Keratinocyte (primary cell): ENCODE data around the gene ATPAF2.

Experiments used
- EZH2 ChIP-seq: IDR thresholded peaks from one replicate; pipeline ENCODE4 v1.6.1; 2012; ENCODE audit warnings: inconsistent platforms, mild to moderate bottlenecking, low read length, moderate library complexity
- TF ChIP-seq, protein P1 (sequence below), 3 experiments: IDR thresholded peaks in 1 of 3; conservative IDR thresholded peaks in 1 of 3; optimal IDR thresholded peaks in 1 of 3; 2 replicates in 2 of 3; 3 replicates in 1 of 3; pipeline versions ENCODE3 to v1.5.1; 2011; ENCODE audit warnings: low read length in 3 of 3, mild to moderate bottlenecking in 3 of 3, moderate library complexity in 2 of 3, control low read depth in 1 of 3, inconsistent platforms in 1 of 3; ENCODE audit not compliant: insufficient read depth in 2 of 3; ENCODE audit errors: extremely low read depth in 1 of 3

DNA sequence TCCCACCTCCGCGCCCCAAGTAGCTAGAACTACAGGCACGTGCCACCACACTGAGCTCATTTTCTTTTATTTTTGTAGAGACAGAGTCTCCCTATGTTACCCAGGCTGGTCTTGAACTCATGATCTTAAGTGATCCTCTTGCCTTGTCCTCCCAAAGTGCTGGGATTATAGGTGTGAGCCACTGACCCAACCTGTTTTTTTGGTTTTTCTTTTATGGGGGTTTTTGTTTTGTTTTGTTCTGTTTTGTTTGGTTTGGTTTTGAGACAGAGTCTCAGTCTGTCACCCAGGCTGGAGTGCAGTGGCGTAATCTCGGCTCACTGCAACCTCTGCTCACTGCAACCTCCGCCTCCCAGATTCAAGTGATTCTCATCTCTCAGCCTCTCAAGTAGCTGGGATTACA lies 16.6 kb upstream of the ATPAF2 start:
- TF ChIP-seq, protein P1, sequence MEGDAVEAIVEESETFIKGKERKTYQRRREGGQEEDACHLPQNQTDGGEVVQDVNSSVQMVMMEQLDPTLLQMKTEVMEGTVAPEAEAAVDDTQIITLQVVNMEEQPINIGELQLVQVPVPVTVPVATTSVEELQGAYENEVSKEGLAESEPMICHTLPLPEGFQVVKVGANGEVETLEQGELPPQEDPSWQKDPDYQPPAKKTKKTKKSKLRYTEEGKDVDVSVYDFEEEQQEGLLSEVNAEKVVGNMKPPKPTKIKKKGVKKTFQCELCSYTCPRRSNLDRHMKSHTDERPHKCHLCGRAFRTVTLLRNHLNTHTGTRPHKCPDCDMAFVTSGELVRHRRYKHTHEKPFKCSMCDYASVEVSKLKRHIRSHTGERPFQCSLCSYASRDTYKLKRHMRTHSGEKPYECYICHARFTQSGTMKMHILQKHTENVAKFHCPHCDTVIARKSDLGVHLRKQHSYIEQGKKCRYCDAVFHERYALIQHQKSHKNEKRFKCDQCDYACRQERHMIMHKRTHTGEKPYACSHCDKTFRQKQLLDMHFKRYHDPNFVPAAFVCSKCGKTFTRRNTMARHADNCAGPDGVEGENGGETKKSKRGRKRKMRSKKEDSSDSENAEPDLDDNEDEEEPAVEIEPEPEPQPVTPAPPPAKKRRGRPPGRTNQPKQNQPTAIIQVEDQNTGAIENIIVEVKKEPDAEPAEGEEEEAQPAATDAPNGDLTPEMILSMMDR (optimal IDR thresholded peaks at IDR 0.05 in 1 of 3, IDR thresholded peaks at IDR 0.05 in 1 of 3, conservative IDR thresholded peaks at IDR 0.05 in 1 of 3; ENCODE audit: extremely low read depth in 1 of 3, insufficient read depth in 2 of 3, low read length in 3 of 3) = no peak
- no peak for TF ChIP-seq EZH2
